ENCODE results near the gene UPF3A. TPM values are rescaled to one million over a fixed set of nuclear protein-coding genes. Genes with fewer than 3 reads are reported as not detected.

The UPF3A gene
- total and polyA plus RNA-seq, 2 of the 4 experiments (the other 2 are of a cell fraction) = 11.7 to 51.6 TPM

GRCh38 chr13:114248011-114248410, 33.4 kb upstream of the UPF3A start:
- WGBS, 2 experiments (ENCODE audit: extremely low coverage in 2 of 2, insufficient read length in 1 of 2) = 100% methylated on average over 1 of the region's 3 CpGs; no CpG with 5 or more reads in 1 of the 2 experiments
- Histone ChIP-seq H2AK9ac (replicated peaks; ENCODE audit: low read depth, low read length, poor library complexity) (no peak overlapping the region), H3K4me3 (ENCODE audit: insufficient read depth, low read depth, low read length) (no peak overlapping the region), H4K5ac (ENCODE audit: low read depth, low read length) (no peak overlapping the region), H2AK5ac (ENCODE audit: low read depth, low read length) (no peak overlapping the region), H3K27me3 (ENCODE audit: control insufficient read depth, insufficient read depth, low read length) (no peaks in the 10 kb centered on the region), H3K4ac (ENCODE audit: low read depth, low read length) (peak overlapping the region; percentile 47), H4K20me1 (ENCODE audit: insufficient read depth, low read length) (peaks cover 7% of the 10 kb centered on the region; the same call in 1 of the 2 replicates), H3K14ac (replicated peaks; ENCODE audit: low read depth, low read length) (no peak overlapping the region), H2BK120ac (ENCODE audit: low read depth, low read length) (peak overlapping the region; percentile 20; the same call in 1 of the 2 replicates), H3K23ac (ENCODE audit: low read depth, low read length) (no peak overlapping the region; the same call in 1 of the 2 replicates), H3K36me3 (ENCODE audit: control insufficient read depth, insufficient read depth, low read length) (peaks cover 46% of the 10 kb centered on the region), H3K9me1 (ENCODE audit: insufficient read depth, low read length) (peaks cover 12% of the 10 kb centered on the region), H4K91ac (ENCODE audit: insufficient read depth, low read depth, low read length) (peak overlapping the region; percentile 42; the same call in 1 of the 2 replicates), H2AFZ (replicated peaks; ENCODE audit: low read length, poor library complexity) (no peak overlapping the region), H2BK20ac (ENCODE audit: low read depth, low read length) (no peak overlapping the region), H3K79me1 (ENCODE audit: low read depth in 1 of 2, low read length in 2 of 2) (peaks cover 24 to 60% of the 10 kb centered on the region in 2 experiments), H4K8ac (ENCODE audit: low read depth in 2 of 2, low read length in 2 of 2) (0 out of 4 replicates have a peak overlapping the region, but pooled peaks of 1 of the 2 experiments have one; percentile 25), H3K4me1 (ENCODE audit: control insufficient read depth, insufficient read depth, low read length) (peaks cover 16% of the 10 kb centered on the region), H3K9ac (ENCODE audit: low read depth, low read length) (no peak overlapping the region), H3K56ac (ENCODE audit: extremely low read depth, insufficient read depth, low read length) (no peak overlapping the region), H3K4me2 (ENCODE audit: low read depth, low read length) (no peak overlapping the region; the same call in 1 of the 2 replicates), H2BK15ac (ENCODE audit: low read depth, low read length) (no peak overlapping the region), H3K18ac (ENCODE audit: low read depth, low read length) (no peak overlapping the region), H2BK5ac (ENCODE audit: low read depth, low read length, poor library complexity, severe bottlenecking) (peak overlapping the region; percentile 86), H3K27ac (ENCODE audit: insufficient read depth, low read length) (peak overlapping the region; percentile 61), H3K9me3 (ENCODE audit: control insufficient read depth, insufficient read depth, low read length) (no peaks in the 10 kb centered on the region)
- DNase-seq (peak; percentile 54), ATAC-seq (ENCODE audit: low read depth) (peak; percentile 74)
- in situ Hi-C loops (cut with MboI; ENCODE audit: low sequenced_read_pairs) = no loop called here
- dilution Hi-C loops (cut with HindIII; ENCODE audit: low sequenced_read_pairs, unreplicated experiment) = no loop called here
- BruUV-seq (replicated peaks) = no TSS peak
- ChIA-PET POLR2A (ENCODE audit: unreplicated experiment) (no interaction called here), CTCF (no interaction called here)
- TF ChIP-seq MXI1 (IDR thresholded peaks at IDR 0.05; ENCODE audit: borderline replicate concordance, low read depth, low read length) = no peak
- no peak for TF ChIP-seq FOS (IDR thresholded peaks at IDR 0.05; ENCODE audit: low read depth, low read length)
- no peak for TF ChIP-seq ELK1 (IDR thresholded peaks at IDR 0.05; ENCODE audit: borderline replicate concordance, low read depth, low read length)
- TF ChIP-seq RAD21 (IDR thresholded peaks at IDR 0.05; ENCODE audit: low read length) = no peak
- TF ChIP-seq, protein P1, sequence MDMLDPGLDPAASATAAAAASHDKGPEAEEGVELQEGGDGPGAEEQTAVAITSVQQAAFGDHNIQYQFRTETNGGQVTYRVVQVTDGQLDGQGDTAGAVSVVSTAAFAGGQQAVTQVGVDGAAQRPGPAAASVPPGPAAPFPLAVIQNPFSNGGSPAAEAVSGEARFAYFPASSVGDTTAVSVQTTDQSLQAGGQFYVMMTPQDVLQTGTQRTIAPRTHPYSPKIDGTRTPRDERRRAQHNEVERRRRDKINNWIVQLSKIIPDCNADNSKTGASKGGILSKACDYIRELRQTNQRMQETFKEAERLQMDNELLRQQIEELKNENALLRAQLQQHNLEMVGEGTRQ (IDR thresholded peaks at IDR 0.05; ENCODE audit: low read depth, low read length) = no peak
- TF ChIP-seq NFE2L2 (IDR thresholded peaks at IDR 0.05; ENCODE audit: low read depth, low read length) = no peak
- no peak for TF ChIP-seq RCOR1 (IDR thresholded peaks at IDR 0.05; ENCODE audit: insufficient replicate concordance, low read length)
- TF ChIP-seq BHLHE40 (IDR thresholded peaks at IDR 0.05; ENCODE audit: low read depth, low read length) = no peak
- TF ChIP-seq MAFK (IDR thresholded peaks at IDR 0.05; ENCODE audit: low read depth, low read length) = no peak
- TF ChIP-seq MAZ (IDR thresholded peaks at IDR 0.05; ENCODE audit: borderline replicate concordance, low read depth, low read length) = no peak
- no peak for TF ChIP-seq POLR2A (IDR thresholded peaks at IDR 0.05; ENCODE audit: low read depth, low read length)
- no peak for TF ChIP-seq CTCF (conservative IDR thresholded peaks at IDR 0.05; ENCODE audit: low read depth, low read length)
- no peak for TF ChIP-seq CHD1 (IDR thresholded peaks at IDR 0.05; ENCODE audit: low read depth, low read length)
- no peak for TF ChIP-seq SMC3 (IDR thresholded peaks at IDR 0.05; ENCODE audit: low read depth, low read length)
- no peak for TF ChIP-seq RFX5 (IDR thresholded peaks at IDR 0.05; ENCODE audit: low read depth, low read length)
- TF ChIP-seq CEBPB (IDR thresholded peaks at IDR 0.05; ENCODE audit: low read depth, low read length) = no peak
- intact Hi-C loops (cut with micrococcal nuclease) = no loop called here
